ENCODE measurements around the gene B9D1.

B9D1 gene

GRCh38 chr17:19362277-19363113 is at the start of gene B9D1:
Gene B9D1 (minus strand): TSS chr17:19362723. CDS start chr17:19362569, 154 bp downstream.
- peak; percentile 89 for DNase-seq (ENCODE audit: low read depth)

- DNase-seq (ENCODE audit: low read depth), result no peak
Measured at GRCh38 chr17:19411631-19412030, 49.1 kb upstream of the B9D1 start.

- DNase-seq (ENCODE audit: low read depth), result no peak
Measured at GRCh38 chr17:19410875-19411620, 48.5 kb upstream of the B9D1 start, which contains the start of gene RNF112. Gene RNF112 (plus strand): TSS chr17:19411232. CDS start chr17:19411409, 177 bp downstream.

GRCh38 chr17:19410091-19410490 is 47.6 kb upstream of the B9D1 start:
- DNase-seq (ENCODE audit: low read depth), result no peak

- DNase-seq (ENCODE audit: low read depth), result no peak
Measured at GRCh38 chr17:19409509-19409908, 47.0 kb upstream of the B9D1 start.

GRCh38 chr17:19409066-19409465 is 46.5 kb upstream of the B9D1 start:
- DNase-seq (ENCODE audit: low read depth), result no peak

- no peak for DNase-seq (ENCODE audit: low read depth)
Measured at GRCh38 chr17:19408346-19408710, 45.8 kb upstream of the B9D1 start.

GRCh38 chr17:19407601-19408345 is 45.2 kb upstream of the B9D1 start:
- DNase-seq (ENCODE audit: low read depth), result no peak

GRCh38 chr17:19405114-19405513 is 42.6 kb upstream of the B9D1 start:
- DNase-seq (ENCODE audit: low read depth), result no peak

- no peak for DNase-seq (ENCODE audit: low read depth)
Measured at GRCh38 chr17:19404264-19404663, 41.7 kb upstream of the B9D1 start.

- DNase-seq (ENCODE audit: low read depth), result no peak
Measured at GRCh38 chr17:19403021-19403420, 40.5 kb upstream of the B9D1 start.

GRCh38 chr17:19402171-19402570 is 39.6 kb upstream of the B9D1 start:
- no peak for DNase-seq (ENCODE audit: low read depth)

GRCh38 chr17:19401321-19402010 is 38.9 kb upstream of the B9D1 start:
- DNase-seq (ENCODE audit: low read depth), result no peak

- DNase-seq (ENCODE audit: low read depth), result no peak
Measured at GRCh38 chr17:19399750-19400450, 37.4 kb upstream of the B9D1 start.

- no peak for DNase-seq (ENCODE audit: low read depth)
Measured at GRCh38 chr17:19398301-19399181, 36.0 kb upstream of the B9D1 start.

GRCh38 chr17:19397556-19398041 is 35.1 kb upstream of the B9D1 start:
- no peak for DNase-seq (ENCODE audit: low read depth)

- no peak for DNase-seq (ENCODE audit: low read depth)
Measured at GRCh38 chr17:19392303-19392702, 29.8 kb upstream of the B9D1 start.

GRCh38 chr17:19391432-19391831 is 28.9 kb upstream of the B9D1 start:
- DNase-seq (ENCODE audit: low read depth), result no peak

GRCh38 chr17:19390951-19391350 is 28.4 kb upstream of the B9D1 start:
- no peak for DNase-seq (ENCODE audit: low read depth)
